T-cell (primary cell): Measurements from ENCODE around the gene TCF20. TPM values are rescaled to one million over a fixed set of nuclear protein-coding genes. Genes with fewer than 3 reads are reported as not detected.

Experiments
- ATAC-seq, 4 experiments: fragments of 200-7000 bp in 3 of 4; fragments of 150-1000 bp in 1 of 4; cut with Tn5 transposase; replicated peaks in 1 of 4; 1 replicate in 3 of 4; 2 replicates in 1 of 4; pipeline ENCODE4 v1.10.0; 2021; ENCODE audit warnings: moderate library complexity in 3 of 4, mild to moderate bottlenecking in 2 of 4, moderate number of reproducible peaks in 1 of 4
- CTCF ChIA-PET, 2 donors: fragments of 300-600 bp; sonication (Branson Sonifier 250); formaldehyde crosslinking; loops; one replicate each; lab custom pipeline; 2022; ENCODE audit warnings: antibody characterized with exemption in 2 of 2; lab: Charles Lee
- POLR2A ChIA-PET, 2 donors: fragments of 300-600 bp; sonication (Branson Sonifier 250); formaldehyde crosslinking; loops; one replicate each; lab custom pipeline; 2022; ENCODE audit warnings: antibody characterized with exemption in 2 of 2; lab: Charles Lee
- DNase-seq, 35 experiments: peaks; one replicate each; pipeline versions ENCODE4 v3.0.0 to v3.0.0-alpha.2; 2013 to 2023
- H3K27ac ChIP-seq: one replicate; pipeline ENCODE4 v1.5.1; 2013; ENCODE audit warnings: low read length
- H3K27me3 ChIP-seq, 2 experiments: replicated peaks in 1 of 2; 1 replicate in 1 of 2; 2 replicates in 1 of 2; pipeline versions ENCODE4 v1.6.1 to v1.7.0; 2013; ENCODE audit warnings: low read length in 1 of 2, mixed read lengths in 1 of 2; ENCODE audit not compliant: control insufficient read depth in 2 of 2, insufficient read depth in 2 of 2; ENCODE audit errors: extremely low read depth in 1 of 2
- H3K36me3 ChIP-seq, 2 donors: 1 replicate in 1 of 2; 2 replicates in 1 of 2; pipeline versions ENCODE4 v1.6.1 to v1.7.0; 2013; ENCODE audit warnings: low read length in 1 of 2; ENCODE audit not compliant: control insufficient read depth in 2 of 2, insufficient read depth in 1 of 2; ENCODE audit errors: extremely low read depth in 1 of 2
- H3K4me1 ChIP-seq, 2 experiments: 1 replicate in 1 of 2; 2 replicates in 1 of 2; pipeline versions ENCODE4 v1.6.1 to v1.7.0; 2013; ENCODE audit warnings: low read length in 2 of 2, mixed read lengths in 1 of 2; ENCODE audit not compliant: insufficient read depth in 2 of 2, control insufficient read depth in 1 of 2; ENCODE audit errors: extremely low read depth in 1 of 2
- H3K4me3 ChIP-seq, 2 donors: 1 replicate in 1 of 2; 2 replicates in 1 of 2; pipeline versions ENCODE4 v1.5.1 to v1.7.0; 2013; ENCODE audit warnings: mild to moderate bottlenecking in 2 of 2, low read length in 1 of 2, moderate library complexity in 1 of 2; ENCODE audit not compliant: control insufficient read depth in 1 of 2; ENCODE audit errors: extremely low read depth in 1 of 2
- H3K9me3 ChIP-seq: 2 replicates; pipeline ENCODE4 v1.7.0; 2013
- H3K27ac Mint-ChIP-seq, 2 donors: one replicate each; pipeline ENCODE4 v1.8.0; 2020 to 2021; ENCODE audit warnings: mild to moderate bottlenecking in 2 of 2, mixed read lengths in 2 of 2
- H3K27me3 Mint-ChIP-seq, 2 donors: one replicate each; pipeline ENCODE4 v1.8.0; 2021 to 2022; ENCODE audit warnings: mixed read lengths in 2 of 2
- H3K36me3 Mint-ChIP-seq: one replicate; pipeline ENCODE4 v1.8.0; 2021; ENCODE audit warnings: mixed read lengths
- H3K4me1 Mint-ChIP-seq, 3 donors: one replicate each; pipeline ENCODE4 v1.8.0; 2020 to 2022; ENCODE audit warnings: mixed read lengths in 3 of 3, mild to moderate bottlenecking in 1 of 3
- H3K4me3 Mint-ChIP-seq, 3 donors: one replicate each; pipeline ENCODE4 v1.8.0; 2020 to 2022; ENCODE audit warnings: mild to moderate bottlenecking in 3 of 3, mixed read lengths in 3 of 3, moderate library complexity in 3 of 3
- H3K9me3 Mint-ChIP-seq, 3 donors: one replicate each; pipeline ENCODE4 v1.8.0; 2020 to 2022; ENCODE audit warnings: mixed read lengths in 3 of 3
- WGBS: methylation state at CpG from one replicate; pipeline ENCODE4 v1.1.5; 2013; ENCODE audit warnings: missing lambda C conversion rate; ENCODE audit not compliant: insufficient coverage; 5-methylcytosine and 5-hydroxymethylcytosine counted together
- total RNA-seq, 35 experiments: library from RNA in 6 of 35; stranded (reverse) in 6 of 35; fragments of 120-200 nt in 1 of 35; gene quantifications; one replicate each; pipeline versions ENCODE4 v1.2.1 to v1.2.4 and lab custom pipeline; 2013 to 2026

The TCF20 gene
- 10 to 100 TPM; 84.2 to 98.8 (median 88.5) TPM for total RNA-seq
- total RNA-seq (2013): 46.9 TPM
- 139 to 217 (median 184) reads per million in 29 experiments for total RNA-seq (lab: John Stamatoyannopoulos, UW)

DNA sequence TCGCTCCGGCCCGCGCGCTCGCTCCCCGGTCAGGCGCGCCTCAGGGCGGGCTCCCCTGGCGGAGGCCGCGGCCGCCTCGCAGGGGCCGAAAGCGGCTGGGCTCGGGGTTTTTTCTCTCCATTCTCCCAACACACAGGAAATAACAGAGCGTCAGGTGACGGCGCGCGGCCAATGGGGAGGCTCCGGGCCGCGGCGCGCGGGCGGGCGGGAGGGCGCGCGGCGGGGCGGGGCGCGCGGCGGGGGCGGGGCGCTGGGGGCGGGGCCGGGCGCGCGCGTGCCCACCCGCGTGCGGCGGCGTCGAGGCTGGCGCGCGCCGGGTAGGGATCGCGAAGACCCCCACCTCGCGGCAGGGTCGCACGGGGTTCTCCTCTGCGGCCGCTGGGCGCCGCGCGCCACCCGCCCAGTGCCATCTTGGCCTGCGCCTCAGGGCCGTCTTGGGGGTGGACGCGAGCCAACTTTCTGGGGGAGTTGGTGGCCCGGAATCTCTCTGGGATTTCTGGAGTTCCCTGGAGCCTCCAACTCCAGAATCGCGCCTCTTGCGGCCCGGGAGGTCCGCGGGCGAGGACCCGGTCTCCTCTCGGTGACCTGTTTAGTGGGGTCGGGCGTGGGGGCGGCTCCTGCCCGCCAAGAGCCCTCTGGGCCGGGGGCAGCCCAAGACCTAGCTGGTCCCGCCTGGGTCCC is at the start of gene TCF20:
TCF20 (minus strand) TSS at position 144 of the 681 bp plus-strand sequence. CDS start 55,348 bp downstream, outside the sequence.
- WGBS: 16% methylated on average over 61 of the region's 91 CpGs
- ATAC-seq (peak; percentile 77 to 89 (median 82)), DNase-seq (peak; percentile 60 to 90 (median 76))
- H3K36me3 ChIP-seq: no peaks in the 10 kb centered on the region
- CTCF ChIA-PET: no interaction called here
- Mint-ChIP-seq H3K27ac (peak within 1 kb of the TSS; percentile 79 to 85), H3K27me3 (no peaks in the 10 kb centered on the region), H3K4me3 (peak within 1 kb of the TSS; percentile 84 to 92 (median 91)), H3K4me1 (peaks cover 36 to 40% (median 38%) of the 10 kb centered on the region in 3 donors), H3K9me3 (no peaks in the 10 kb centered on the region), H3K36me3 (no peaks in the 10 kb centered on the region)
- peak within 1 kb of the TSS; percentile 66 for H3K27ac ChIP-seq
- POLR2A ChIA-PET: no interaction called here
- peaks cover 12 to 36% of the 10 kb centered on the region in 2 experiments for H3K4me1 ChIP-seq
- H3K9me3 ChIP-seq: no peaks in the 10 kb centered on the region
- no peaks in the 10 kb centered on the region for H3K27me3 ChIP-seq
- H3K4me3 ChIP-seq: peak within 1 kb of the TSS; percentile 84 to 88

DNA sequence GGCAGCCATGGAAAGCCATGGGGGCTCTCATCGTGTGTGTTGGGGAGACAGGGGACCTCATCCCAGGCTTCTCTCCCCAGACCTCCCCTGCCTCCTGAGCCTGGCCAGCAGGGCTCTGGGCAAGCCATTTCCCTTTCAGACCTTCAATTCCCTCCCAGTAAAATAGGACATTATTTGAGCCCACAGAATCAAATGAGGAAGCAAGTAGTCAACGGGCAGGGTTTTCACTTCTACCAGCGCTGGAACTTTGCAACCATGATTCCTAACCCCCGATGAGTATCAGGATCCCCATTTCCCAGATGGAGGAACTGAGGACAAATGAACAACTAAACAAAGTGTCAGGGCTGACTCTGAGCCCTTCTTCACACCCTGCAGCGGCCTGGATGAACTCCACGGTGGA is 48.9 kb upstream of the TCF20 start:
- WGBS: 93% methylated on average over 4 of the region's 6 CpGs
- Histone ChIP-seq H3K4me1 (peaks cover 10 to 45% of the 10 kb centered on the region in 2 experiments), H3K27ac (no peak overlapping the region), H3K27me3 (peaks cover 0 to 2% of the 10 kb centered on the region in 2 experiments), H3K36me3 (peaks cover 0 to 5% of the 10 kb centered on the region in 2 donors), H3K4me3 (no peak overlapping the region), H3K9me3 (no peaks in the 10 kb centered on the region)
- Mint-ChIP-seq H3K27ac (no peak overlapping the region), H3K27me3 (no peaks in the 10 kb centered on the region), H3K9me3 (no peaks in the 10 kb centered on the region), H3K4me1 (peaks cover 25 to 33% (median 31%) of the 10 kb centered on the region in 3 donors), H3K4me3 (no peak overlapping the region), H3K36me3 (peaks cover 5% of the 10 kb centered on the region)
- ATAC-seq (no peak), DNase-seq (no peak)
- ChIA-PET CTCF (no interaction called here), POLR2A (no interaction called here)

DNA sequence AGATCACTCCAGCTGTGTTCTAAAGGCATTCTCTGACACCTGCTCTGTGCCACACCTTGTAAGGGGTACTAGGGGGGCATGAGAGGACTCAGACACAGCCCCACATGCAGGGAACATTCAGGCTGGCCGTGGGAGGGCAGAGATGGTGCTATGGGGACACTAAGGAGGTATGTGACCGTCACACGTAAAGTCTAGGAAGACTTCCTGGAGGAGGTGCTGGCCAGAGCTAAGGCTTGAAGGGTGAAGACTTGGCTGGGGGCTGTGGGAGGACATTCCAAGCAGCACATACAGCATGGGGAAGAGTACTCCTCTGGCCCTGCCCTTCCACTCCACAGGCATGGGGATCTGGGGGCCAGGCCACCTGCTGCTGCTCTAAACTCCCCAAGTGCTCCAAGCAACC is 48.5 kb upstream of the TCF20 start:
- no peaks in the 10 kb centered on the region for H3K9me3 Mint-ChIP-seq
- Histone ChIP-seq H3K4me3 (no peak overlapping the region), H3K27ac (no peak overlapping the region), H3K27me3 (peaks cover 0 to 2% of the 10 kb centered on the region in 2 experiments), H3K9me3 (no peaks in the 10 kb centered on the region), H3K4me1 (peaks cover 13 to 49% of the 10 kb centered on the region in 2 experiments), H3K36me3 (peaks cover 0 to 5% of the 10 kb centered on the region in 2 donors)
- H3K4me1 Mint-ChIP-seq: peaks cover 28 to 33% (median 32%) of the 10 kb centered on the region in 3 donors
- no peaks in the 10 kb centered on the region for H3K27me3 Mint-ChIP-seq
- POLR2A ChIA-PET: no interaction called here
- no peak for DNase-seq
- no peak for ATAC-seq
- H3K4me3 Mint-ChIP-seq: no peak overlapping the region
- peaks cover 5% of the 10 kb centered on the region for H3K36me3 Mint-ChIP-seq
- WGBS: no CpG with 5 or more reads among the region's 3 CpGs
- no peak overlapping the region for H3K27ac Mint-ChIP-seq
- CTCF ChIA-PET: no interaction called here

DNA sequence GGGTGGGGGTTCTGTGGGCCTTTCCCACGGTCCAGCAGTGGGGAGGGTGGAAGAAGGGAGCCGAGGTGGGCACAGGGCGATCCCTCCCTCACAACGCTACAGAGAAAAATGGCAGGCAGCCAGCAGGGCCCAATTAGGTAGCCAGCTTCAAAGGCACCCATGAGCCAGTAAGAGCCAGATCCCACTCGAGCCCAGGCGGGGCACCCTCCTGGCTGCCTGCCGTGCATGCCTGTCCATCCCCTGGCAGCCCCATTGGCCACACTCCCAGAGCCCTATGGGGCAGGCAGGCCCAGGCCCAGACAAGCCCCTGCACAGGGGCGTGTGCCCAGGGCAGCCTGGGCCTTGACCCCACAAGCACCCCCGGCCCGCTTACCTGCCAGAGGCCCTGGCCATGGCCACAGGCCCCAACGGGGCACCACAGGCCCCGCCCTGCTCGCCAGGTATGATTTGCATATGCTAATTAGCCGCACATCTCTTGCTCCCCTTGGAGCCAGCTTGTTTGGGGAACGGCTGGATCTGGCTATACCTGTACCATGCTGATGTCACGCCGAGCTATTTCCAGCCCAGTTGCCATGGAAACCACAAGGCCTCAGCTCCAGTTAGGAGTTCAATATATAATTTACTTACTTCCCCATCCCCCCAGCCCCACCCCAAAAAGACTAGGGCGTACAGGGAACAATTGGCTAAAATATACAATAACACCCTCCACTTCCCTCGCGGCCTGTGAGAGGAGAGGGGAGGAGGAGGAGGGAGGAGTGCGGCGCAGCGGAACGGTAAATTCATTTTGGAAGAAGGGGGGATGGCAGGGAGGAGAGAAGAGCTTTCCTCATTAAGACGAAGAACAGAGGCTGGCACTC is 47.5 kb upstream of the TCF20 start:
- Mint-ChIP-seq H3K4me3 (no peak overlapping the region), H3K4me1 (peaks cover 38 to 41% (median 40%) of the 10 kb centered on the region in 3 donors), H3K27me3 (no peaks in the 10 kb centered on the region), H3K36me3 (peaks cover 5% of the 10 kb centered on the region), H3K9me3 (no peaks in the 10 kb centered on the region), H3K27ac (peak overlapping the region in 1 of 2 donors; percentile 88)
- peaks cover 15 to 59% of the 10 kb centered on the region in 2 experiments for H3K4me1 ChIP-seq
- no peak overlapping the region for H3K4me3 ChIP-seq
- ChIA-PET POLR2A (no interaction called here), CTCF (no interaction called here)
- H3K9me3 ChIP-seq: no peaks in the 10 kb centered on the region
- 84% methylated on average over 19 of the region's 25 CpGs for WGBS
- H3K27me3 ChIP-seq: peaks cover 0 to 5% of the 10 kb centered on the region in 2 experiments
- peak overlapping the region; percentile 58 for H3K27ac ChIP-seq
- peaks cover 0 to 5% of the 10 kb centered on the region in 2 donors for H3K36me3 ChIP-seq
- DNase-seq (no peak), ATAC-seq (no peak)

DNA sequence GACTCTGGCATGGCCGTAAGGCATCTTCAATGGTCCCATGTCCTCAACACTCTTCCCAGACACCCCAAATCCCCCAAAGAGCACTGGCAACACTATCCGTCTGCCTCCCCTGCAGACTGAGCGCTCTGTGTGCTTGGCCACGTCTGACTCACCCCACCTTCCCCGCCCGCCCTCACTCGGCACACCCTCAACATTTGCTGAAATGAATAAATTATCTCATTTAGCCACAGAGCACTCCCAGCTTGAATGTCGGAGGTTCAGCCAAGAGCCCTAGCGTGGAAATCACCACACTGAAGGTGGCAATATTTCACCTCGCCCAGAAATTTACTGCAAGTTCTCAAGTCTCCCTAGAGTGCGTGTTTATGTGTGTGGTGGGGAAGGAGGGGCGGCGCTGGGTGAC is 46.6 kb upstream of the TCF20 start:
- CTCF ChIA-PET: no interaction called here

DNA sequence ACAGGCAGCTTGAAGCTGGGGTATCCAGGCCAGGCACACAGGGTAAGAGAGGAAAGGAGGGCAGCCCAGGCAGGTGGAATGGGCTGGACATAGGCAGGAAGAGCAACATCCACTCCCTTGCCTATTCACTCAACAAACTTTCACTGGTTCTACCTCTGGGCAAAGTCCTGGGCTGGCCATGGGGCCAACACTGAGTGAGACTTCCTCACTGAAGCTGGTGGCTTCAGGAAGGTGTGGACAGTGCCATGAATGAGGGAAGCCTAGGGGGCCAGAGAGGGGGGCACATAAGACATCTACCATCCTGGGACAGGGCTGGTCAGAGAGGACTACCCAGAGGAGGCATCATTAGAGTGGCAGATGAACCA is 44.9 kb upstream of the TCF20 start:
- Mint-ChIP-seq H3K27ac (peak overlapping the region; percentile 86 to 91), H3K36me3 (no peaks in the 10 kb centered on the region), H3K4me3 (peak overlapping the region in 2 of 3 donors; percentile 5 to 68), H3K4me1 (peaks cover 49 to 55% (median 51%) of the 10 kb centered on the region in 3 donors), H3K27me3 (no peaks in the 10 kb centered on the region), H3K9me3 (no peaks in the 10 kb centered on the region)
- Histone ChIP-seq H3K9me3 (no peaks in the 10 kb centered on the region), H3K4me1 (peaks cover 32 to 85% of the 10 kb centered on the region in 2 experiments), H3K27ac (peak overlapping the region; percentile 46), H3K36me3 (peaks cover 0 to 2% of the 10 kb centered on the region in 2 donors), H3K4me3 (no peak overlapping the region), H3K27me3 (peaks cover 0 to 5% of the 10 kb centered on the region in 2 experiments)
- ATAC-seq (no peak), DNase-seq (no peak)
- POLR2A ChIA-PET: no interaction called here
- CTCF ChIA-PET: no interaction called here

More for the DNA sequence above, 46.6 kb upstream of the TCF20 start:
- Mint-ChIP-seq H3K36me3 (no peaks in the 10 kb centered on the region), H3K27ac (peak overlapping the region; percentile 78 to 88), H3K9me3 (no peaks in the 10 kb centered on the region), H3K4me3 (peak overlapping the region in 2 of 3 donors; percentile 1 to 56), H3K4me1 (peaks cover 44 to 48% (median 45%) of the 10 kb centered on the region in 3 donors), H3K27me3 (no peaks in the 10 kb centered on the region)
- peaks cover 23 to 68% of the 10 kb centered on the region in 2 experiments for H3K4me1 ChIP-seq
- H3K36me3 ChIP-seq: peaks cover 0 to 5% of the 10 kb centered on the region in 2 donors
- H3K4me3 ChIP-seq: no peak overlapping the region
- H3K9me3 ChIP-seq: no peaks in the 10 kb centered on the region
- DNase-seq (peak in 33 of 35 experiments; percentile 16 to 79 (median 45)), ATAC-seq (peak; percentile 63 to 84 (median 73))
- H3K27me3 ChIP-seq: peaks cover 0 to 5% of the 10 kb centered on the region in 2 experiments
- peak overlapping the region; percentile 58 for H3K27ac ChIP-seq
- whole genome bisulfite sequencing: 33% methylated on average over 7 of the region's 13 CpGs
- POLR2A ChIA-PET: no interaction called here
